Testis (tissue), 3 donors: Measurements from ENCODE around the gene ANTXR1. TPM values are rescaled to one million over a fixed set of nuclear protein-coding genes. Genes with fewer than 3 reads are reported as not detected.

Experiments
- DNase-seq: peaks from one replicate; pipeline ENCODE4 v3.0.0-alpha.2; 2019
- H3K27ac ChIP-seq, 2 donors: fragments of 200-600 bp; sonication (generic); one replicate each; pipeline ENCODE4 v1.5.1; 2019
- H3K27me3 ChIP-seq: fragments of 200-600 bp; sonication (generic); one replicate; pipeline ENCODE4 v1.5.1; 2019
- H3K36me3 ChIP-seq: fragments of 200-600 bp; sonication (generic); one replicate; pipeline ENCODE4 v1.5.1; 2017; ENCODE audit warnings: low read depth; ENCODE audit errors: missing control alignments
- H3K4me1 ChIP-seq: fragments of 200-600 bp; sonication (generic); one replicate; pipeline ENCODE4 v1.5.1; 2019
- H3K4me3 ChIP-seq, 2 donors: fragments of 200-600 bp; sonication (generic); one replicate each; pipeline ENCODE4 v1.5.1; 2017 to 2019
- H3K9me3 ChIP-seq: fragments of 200-600 bp; sonication (generic); one replicate; pipeline ENCODE4 v1.5.1; 2017
- CTCF ChIP-seq, 3 experiments: fragments of 450-650 bp in 2 of 3; fragments of 200-600 bp in 1 of 3; sonication (generic) in 1 of 3; IDR thresholded peaks; one replicate each; pipeline ENCODE4 v1.5.1; 2016 to 2019; ENCODE audit warnings: antibody characterized with exemption in 3 of 3, mild to moderate bottlenecking in 2 of 3, moderate library complexity in 1 of 3
- POLR2A ChIP-seq: fragments of 450-650 bp; IDR thresholded peaks from one replicate; pipeline ENCODE4 v1.6.1; 2017; ENCODE audit warnings: antibody characterized with exemption, mild to moderate bottlenecking, moderate library complexity
- WGBS, 2 donors: methylation state at CpG; one replicate each; pipeline ENCODE4 v1.1.5; 2018; 5-methylcytosine and 5-hydroxymethylcytosine counted together
- intact Hi-C: fragments of 100-400 bp; cut with DNase I; formaldehyde crosslinking; loops from one replicate; pipeline ENCODE4 v1.15.1; 2023; ENCODE audit warnings: low total_unique reads
- polyA plus RNA-seq: library from polyadenylated mRNA; stranded (reverse); fragments of 350-450 nt; fragmentation: Illumina TruSeq; extraction: RNeasy Lipid Tissue Mini Kit (QIAGEN cat#74804); gene quantifications from one replicate; pipeline ENCODE4 v1.2.3, GENCODE V29; 2014; ENCODE audit warnings: low read depth, low replicate concordance; ENCODE audit not compliant: insufficient read depth
- total RNA-seq, 2 donors: library from RNA; depleted of rRNA; stranded (reverse); fragments of >200 nt; gene quantifications; one replicate each; pipeline ENCODE4 v1.2.3, GENCODE V29; 2016

ANTXR1 gene
- total and polyA plus RNA-seq, 3 donors from 2014 or later: 16.6 to 35.7 (median 20.1) TPM

- H3K27me3 ChIP-seq: no peaks in the 10 kb centered on the region
- DNase-seq: no peak
- no peaks in the 10 kb centered on the region for H3K4me1 ChIP-seq
- no peak for TF ChIP-seq POLR2A
- TF ChIP-seq CTCF (IDR thresholded peaks at IDR 0.05): no peak
- H3K36me3 ChIP-seq: no peaks in the 10 kb centered on the region
- intact Hi-C loops: no loop called here
- no peak overlapping the region for H3K4me3 ChIP-seq
- no peak overlapping the region for H3K27ac ChIP-seq
- no peaks in the 10 kb centered on the region for H3K9me3 ChIP-seq
Observed at GRCh38 chr2:69260666-69261065, 247.7 kb downstream of the ANTXR1 start.

- intact Hi-C loops: no loop called here
Observed at GRCh38 chr2:69269330-69269729, 256.4 kb downstream of the ANTXR1 start.

GRCh38 chr2:69271831-69272257, 258.9 kb downstream of the ANTXR1 start:
- Histone ChIP-seq H3K4me1 (no peaks in the 10 kb centered on the region), H3K4me3 (no peak overlapping the region), H3K27me3 (no peaks in the 10 kb centered on the region), H3K27ac (no peak overlapping the region), H3K9me3 (no peaks in the 10 kb centered on the region), H3K36me3 (no peaks in the 10 kb centered on the region)
- no peak for DNase-seq
- intact Hi-C loops: no loop called here
- TF ChIP-seq POLR2A (no peak), CTCF (IDR thresholded peaks at IDR 0.05) (no peak)
- 43 to 49% methylated on average over 3 of the region's 3 CpGs for WGBS, 2 donors

More at GRCh38 chr2:69269330-69269729, 256.4 kb downstream of the ANTXR1 start:
- DNase-seq: no peak
- Histone ChIP-seq H3K27ac (no peak overlapping the region), H3K9me3 (no peaks in the 10 kb centered on the region), H3K4me1 (no peaks in the 10 kb centered on the region), H3K4me3 (no peak overlapping the region), H3K27me3 (no peaks in the 10 kb centered on the region), H3K36me3 (no peaks in the 10 kb centered on the region)
- TF ChIP-seq CTCF (IDR thresholded peaks at IDR 0.05) (no peak), POLR2A (no peak)
- WGBS, 2 donors: 81 to 91% methylated on average over 4 of the region's 4 CpGs

GRCh38 chr2:69272803-69273471, 260.0 kb downstream of the ANTXR1 start:
- no peak for DNase-seq
- H3K4me3 ChIP-seq: no peak overlapping the region
- intact Hi-C loops: no loop called here
- H3K27ac ChIP-seq: no peak overlapping the region
- WGBS, 2 donors: 64 to 70% methylated on average over 9 of the region's 9 CpGs
- H3K4me1 ChIP-seq: no peaks in the 10 kb centered on the region
- TF ChIP-seq CTCF (IDR thresholded peaks at IDR 0.05) (no peak), POLR2A (no peak)
- no peaks in the 10 kb centered on the region for H3K9me3 ChIP-seq
- no peaks in the 10 kb centered on the region for H3K36me3 ChIP-seq
- H3K27me3 ChIP-seq: no peaks in the 10 kb centered on the region

- no peak overlapping the region for H3K4me3 ChIP-seq
- TF ChIP-seq CTCF (IDR thresholded peaks at IDR 0.05) (no peak), POLR2A (no peak)
- no peak overlapping the region for H3K27ac ChIP-seq
- no peaks in the 10 kb centered on the region for H3K9me3 ChIP-seq
- H3K27me3 ChIP-seq: no peaks in the 10 kb centered on the region
- no peaks in the 10 kb centered on the region for H3K36me3 ChIP-seq
- no peak for DNase-seq
- intact Hi-C loops: no loop called here
- no peaks in the 10 kb centered on the region for H3K4me1 ChIP-seq
- 95 to 100% methylated on average over 1 of the region's 1 CpG for WGBS, 2 donors
Observed at GRCh38 chr2:69275490-69275889, 262.5 kb downstream of the ANTXR1 start.
